ENCODE results near the gene SCUBE1. TPM values are rescaled to one million over a fixed set of nuclear protein-coding genes. Genes with fewer than 3 reads are reported as not detected.

The SCUBE1 gene
- total RNA-seq, 4 donors from 2014 or later = 0.28 to 3.7 (median 1.7) TPM

DNA sequence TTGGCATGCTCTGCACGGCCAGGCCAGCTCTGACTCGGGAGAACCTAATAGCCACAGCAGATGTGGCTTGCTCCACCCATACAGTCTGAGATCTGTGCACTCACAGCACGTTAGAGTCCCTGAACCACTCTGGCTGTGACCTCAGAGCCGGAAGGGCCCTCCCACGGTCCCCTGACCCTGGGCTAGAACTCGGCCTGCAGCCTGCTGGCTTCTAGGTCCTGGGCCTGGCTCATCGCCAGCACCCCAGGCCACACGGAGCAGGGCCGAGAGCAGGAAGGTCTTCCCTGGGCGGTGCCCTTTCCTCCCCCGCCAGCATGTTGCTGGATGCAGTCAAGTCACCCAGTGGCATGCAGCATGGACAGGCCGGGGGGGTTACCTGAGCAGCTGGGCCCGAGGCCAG lies 120.9 kb downstream of the SCUBE1 start:
- TF ChIP-seq, protein P1, sequence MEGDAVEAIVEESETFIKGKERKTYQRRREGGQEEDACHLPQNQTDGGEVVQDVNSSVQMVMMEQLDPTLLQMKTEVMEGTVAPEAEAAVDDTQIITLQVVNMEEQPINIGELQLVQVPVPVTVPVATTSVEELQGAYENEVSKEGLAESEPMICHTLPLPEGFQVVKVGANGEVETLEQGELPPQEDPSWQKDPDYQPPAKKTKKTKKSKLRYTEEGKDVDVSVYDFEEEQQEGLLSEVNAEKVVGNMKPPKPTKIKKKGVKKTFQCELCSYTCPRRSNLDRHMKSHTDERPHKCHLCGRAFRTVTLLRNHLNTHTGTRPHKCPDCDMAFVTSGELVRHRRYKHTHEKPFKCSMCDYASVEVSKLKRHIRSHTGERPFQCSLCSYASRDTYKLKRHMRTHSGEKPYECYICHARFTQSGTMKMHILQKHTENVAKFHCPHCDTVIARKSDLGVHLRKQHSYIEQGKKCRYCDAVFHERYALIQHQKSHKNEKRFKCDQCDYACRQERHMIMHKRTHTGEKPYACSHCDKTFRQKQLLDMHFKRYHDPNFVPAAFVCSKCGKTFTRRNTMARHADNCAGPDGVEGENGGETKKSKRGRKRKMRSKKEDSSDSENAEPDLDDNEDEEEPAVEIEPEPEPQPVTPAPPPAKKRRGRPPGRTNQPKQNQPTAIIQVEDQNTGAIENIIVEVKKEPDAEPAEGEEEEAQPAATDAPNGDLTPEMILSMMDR (IDR thresholded peaks at IDR 0.05) = no peak
- ATAC-seq (ENCODE audit: low FRiP score) (no peak), DNase-seq (ENCODE audit: low spot score) (no peak)

DNA sequence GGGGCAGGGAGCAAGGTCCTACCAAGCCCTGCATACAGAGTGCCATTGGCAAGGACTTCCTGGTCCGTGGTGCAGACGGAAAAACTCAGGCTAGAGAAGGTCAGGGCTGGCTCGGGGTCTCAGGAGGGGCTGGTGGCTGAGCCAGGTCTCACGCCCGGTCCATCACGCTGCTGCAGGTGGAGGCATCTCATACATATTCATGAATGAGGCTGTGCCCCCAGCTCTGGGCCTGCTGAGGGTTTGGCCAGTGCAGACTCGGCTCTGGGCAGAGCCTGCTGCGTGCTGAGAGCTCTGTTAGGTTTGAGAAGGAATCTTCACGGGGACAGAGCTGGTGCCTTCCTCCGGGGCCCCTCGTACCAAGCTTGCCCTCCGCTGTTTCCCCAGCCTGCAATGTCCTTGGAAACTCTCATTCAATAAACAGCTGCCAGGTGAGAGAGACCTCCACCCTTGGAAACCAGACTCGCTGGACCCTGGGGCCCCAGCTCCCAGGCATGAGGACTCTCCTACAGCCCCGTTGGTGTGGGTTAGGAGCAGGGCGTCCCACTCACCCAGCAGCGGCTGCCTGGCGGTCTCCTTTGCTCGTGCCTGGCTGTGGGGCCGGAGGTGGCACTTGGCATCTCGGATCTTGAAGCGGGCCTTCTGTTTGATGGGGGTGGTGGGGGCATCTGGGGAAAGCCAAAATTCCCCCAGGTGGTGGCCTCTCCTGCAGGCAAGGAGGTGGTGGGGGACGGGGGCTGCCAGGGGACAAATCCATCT lies 122.4 kb downstream of the SCUBE1 start:
- TF ChIP-seq, protein P1 (IDR thresholded peaks at IDR 0.05) = no peak
- ATAC-seq (ENCODE audit: low FRiP score) (no peak), DNase-seq (ENCODE audit: low spot score) (no peak)

DNA sequence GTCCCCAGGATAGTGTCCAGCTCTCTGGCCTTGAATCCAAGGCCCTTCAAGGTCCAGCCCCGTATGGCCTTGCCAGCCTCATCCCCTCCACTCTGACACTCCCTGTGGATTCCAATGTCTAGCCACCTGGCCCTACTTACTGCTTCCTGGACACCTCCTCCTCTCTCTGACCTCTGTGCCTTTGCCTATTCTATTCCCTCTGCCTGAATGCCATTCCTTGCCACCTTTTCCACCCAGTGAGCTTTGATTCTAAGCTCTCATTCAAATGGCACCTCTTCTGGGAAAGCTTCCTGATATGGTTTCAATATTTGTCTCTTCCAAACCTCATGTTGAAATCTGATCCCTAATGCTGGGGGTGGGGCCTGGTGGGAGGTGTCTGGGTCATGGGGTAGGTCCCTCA lies 124.4 kb downstream of the SCUBE1 start:
- TF ChIP-seq, protein P1 (IDR thresholded peaks at IDR 0.05) = no peak
- ATAC-seq (ENCODE audit: low FRiP score) (no peak), DNase-seq (ENCODE audit: low spot score) (no peak)

DNA sequence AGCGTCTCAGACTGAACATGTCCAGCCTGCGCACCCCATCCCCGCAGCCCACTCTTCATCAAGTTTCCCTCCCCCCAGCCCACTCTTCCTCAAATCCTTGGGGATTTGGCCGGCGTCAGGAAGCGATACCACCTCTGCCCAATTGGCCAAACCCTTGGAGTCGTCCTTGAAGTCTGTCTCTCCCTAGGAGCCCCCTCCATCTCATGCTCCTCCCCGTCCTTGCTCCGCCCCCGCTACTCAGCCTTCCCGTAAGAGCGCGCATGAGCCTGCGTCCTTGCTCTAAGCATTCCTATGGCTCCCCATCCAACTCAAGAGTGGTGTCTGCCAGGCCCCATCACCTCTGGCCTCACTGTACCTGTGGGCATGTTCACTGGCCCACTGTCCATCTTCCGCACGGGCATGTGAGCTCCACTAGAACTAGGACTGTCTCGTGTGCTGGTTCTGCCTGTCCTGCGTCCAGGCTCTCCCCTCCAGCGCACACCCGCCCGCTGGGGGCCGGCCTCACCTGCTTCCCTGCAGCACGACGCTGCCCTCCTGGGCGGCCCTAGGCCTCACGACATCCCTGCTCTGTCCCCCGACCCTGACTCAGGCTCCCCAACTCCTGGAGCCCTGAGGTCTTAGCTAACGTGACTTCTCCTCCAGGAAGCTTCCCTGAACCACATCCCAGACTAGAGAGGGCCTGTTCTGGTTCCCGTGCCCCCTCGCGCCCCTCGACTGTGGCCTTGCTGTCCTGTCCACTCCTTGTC lies 125.7 kb downstream of the SCUBE1 start:
- ATAC-seq (ENCODE audit: low FRiP score) (no peak), DNase-seq (ENCODE audit: low spot score) (no peak)
- TF ChIP-seq, protein P1 (IDR thresholded peaks at IDR 0.05) = no peak

DNA sequence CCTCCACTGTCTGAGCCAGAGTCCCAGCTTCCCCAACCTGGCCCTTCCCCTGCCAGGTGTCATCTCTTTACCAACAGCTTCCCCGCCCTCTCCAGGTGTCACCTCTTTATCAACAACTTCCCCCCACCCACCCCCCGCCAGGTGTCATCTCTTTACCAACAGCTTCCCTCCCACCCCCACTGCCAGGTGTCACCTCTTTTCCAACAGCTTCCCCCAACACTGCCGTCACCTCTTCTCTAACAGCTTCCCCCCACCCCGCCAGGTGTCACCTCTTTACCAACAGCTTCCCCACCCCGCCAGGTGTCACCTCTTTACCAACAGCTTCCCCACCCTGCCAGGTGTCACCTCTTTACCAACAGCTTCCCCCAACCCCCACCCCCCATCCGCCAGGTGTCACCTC lies 126.4 kb downstream of the SCUBE1 start:
- ATAC-seq (ENCODE audit: low FRiP score) (no peak), DNase-seq (ENCODE audit: low spot score) (no peak)
- TF ChIP-seq, protein P1 (IDR thresholded peaks at IDR 0.05) = no peak

DNA sequence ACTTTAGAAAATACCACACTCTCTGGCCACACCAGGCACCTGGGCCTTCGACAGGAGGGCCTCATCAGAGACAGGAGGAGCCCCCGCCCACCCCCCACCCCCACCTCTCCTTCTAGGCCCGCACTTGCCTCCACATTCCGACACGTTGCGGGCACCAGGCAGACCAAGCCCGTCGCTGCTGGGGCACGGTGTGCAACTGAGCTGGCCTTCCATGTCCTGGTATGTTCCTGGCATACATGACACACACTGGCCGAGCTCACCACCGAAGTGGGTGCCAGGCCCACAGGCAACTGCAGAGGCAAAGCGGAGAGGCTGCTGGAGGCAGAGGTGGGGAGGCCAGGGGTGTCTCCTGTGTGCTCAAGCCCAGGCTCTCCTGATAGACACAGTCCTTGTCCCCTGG lies 129.2 kb downstream of the SCUBE1 start:
- TF ChIP-seq, protein P1 (IDR thresholded peaks at IDR 0.05) = no peak
- ATAC-seq (ENCODE audit: low FRiP score) (no peak), DNase-seq (ENCODE audit: low spot score) (no peak)

Measured in omental fat pad (tissue), 4 donors.